GM21447 (cell line): ENCODE data around the gene PMEPA1.

Experiments
- ATAC-seq: cut with Tn5 transposase; IDR thresholded peaks from one replicate; pipeline ENCODE4 v1.9.1; 2021; ENCODE audit not compliant: unreplicated experiment

PMEPA1 gene

DNA sequence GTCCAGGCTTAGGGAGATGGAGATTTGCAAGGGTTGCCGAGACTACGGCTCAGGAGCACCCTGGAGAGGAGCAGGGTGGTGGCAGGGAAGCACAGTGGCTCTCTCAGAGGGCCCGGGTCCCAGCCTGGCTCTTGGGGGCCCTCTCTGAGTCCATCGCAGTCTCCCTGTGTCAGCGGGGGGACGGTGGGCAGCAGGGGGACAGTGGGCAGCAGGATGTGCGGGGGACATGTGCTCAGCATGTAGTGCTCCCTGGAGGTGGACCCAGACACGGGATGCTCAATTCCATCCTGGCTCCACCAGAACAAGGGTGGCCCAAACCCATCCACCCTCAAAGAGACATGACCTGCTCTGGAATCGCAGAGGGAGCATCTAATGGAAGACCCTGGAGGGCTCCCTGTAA lies 46.6 kb downstream of the PMEPA1 start:
- no peak for ATAC-seq

DNA sequence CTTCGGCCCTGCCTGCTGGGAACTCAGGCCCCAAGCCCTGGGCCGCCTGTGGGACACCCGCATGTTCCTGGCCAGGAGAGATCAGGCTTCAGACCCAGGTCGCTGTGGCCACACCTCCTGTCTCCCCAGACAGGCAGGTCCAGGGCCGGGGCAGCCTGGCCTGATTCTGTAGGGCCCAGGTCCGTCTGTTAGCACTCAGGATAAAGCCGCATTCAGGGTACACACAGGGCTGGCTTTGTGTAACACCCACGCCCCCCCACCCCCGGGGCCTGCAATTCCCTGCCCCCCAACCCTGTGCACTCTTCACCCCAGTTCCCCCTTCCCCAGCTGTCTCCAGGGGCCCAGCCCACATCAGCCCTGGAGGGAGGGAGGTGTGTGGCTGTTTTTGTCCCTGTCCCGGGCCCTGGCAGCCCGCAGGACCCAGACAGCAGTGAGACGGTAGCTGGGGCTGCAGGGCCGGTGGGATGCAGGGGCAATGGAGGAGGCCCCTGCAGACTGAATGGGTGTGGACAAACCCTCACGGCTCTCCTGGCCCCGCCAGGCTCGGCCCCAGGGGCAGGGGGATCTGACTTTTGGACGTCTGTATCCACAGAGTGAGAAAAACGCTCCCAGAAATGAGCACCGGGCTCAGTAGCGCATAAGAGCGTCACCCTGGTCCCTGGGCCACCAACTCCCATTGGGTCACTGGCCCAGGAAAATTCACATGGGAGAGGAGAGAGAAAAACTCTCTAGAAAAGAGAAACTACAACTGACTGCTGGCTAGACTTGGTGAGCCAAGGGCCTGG lies 47.2 kb downstream of the PMEPA1 start:
- no peak for ATAC-seq

DNA sequence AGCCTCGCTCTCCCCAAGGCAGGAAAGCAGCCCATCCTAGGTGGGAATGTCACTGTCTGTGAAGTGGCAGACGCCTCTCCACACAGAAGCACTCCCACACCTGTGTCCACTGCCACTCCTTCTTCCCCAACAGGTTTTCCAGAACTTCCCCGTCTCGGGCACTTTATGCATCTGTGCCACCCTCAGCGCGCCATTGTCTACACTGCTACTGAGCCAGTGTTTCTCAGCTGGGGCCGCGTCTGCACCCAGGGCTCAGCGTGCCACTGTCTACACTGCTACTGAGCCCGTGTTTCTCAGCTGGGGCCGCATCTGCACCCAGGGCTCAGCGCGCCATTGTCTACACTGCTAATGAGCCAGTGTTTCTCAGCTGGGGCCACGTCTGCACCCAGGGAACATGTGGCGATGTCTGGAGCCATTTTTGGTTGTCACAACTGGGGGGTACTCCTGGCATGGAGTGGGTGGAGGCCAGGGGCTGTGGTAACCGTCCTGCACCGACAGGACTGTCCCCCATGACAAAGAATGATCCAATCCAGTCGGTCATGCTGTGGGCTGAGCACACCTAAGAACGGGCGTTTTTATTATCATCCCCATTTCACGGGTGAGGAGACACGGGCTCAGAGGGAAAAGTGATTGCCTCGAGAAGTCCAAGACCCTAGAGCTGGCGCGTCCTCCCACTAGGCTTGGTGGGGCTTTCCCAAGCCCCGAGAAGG lies 47.9 kb downstream of the PMEPA1 start:
- ATAC-seq = no peak

DNA sequence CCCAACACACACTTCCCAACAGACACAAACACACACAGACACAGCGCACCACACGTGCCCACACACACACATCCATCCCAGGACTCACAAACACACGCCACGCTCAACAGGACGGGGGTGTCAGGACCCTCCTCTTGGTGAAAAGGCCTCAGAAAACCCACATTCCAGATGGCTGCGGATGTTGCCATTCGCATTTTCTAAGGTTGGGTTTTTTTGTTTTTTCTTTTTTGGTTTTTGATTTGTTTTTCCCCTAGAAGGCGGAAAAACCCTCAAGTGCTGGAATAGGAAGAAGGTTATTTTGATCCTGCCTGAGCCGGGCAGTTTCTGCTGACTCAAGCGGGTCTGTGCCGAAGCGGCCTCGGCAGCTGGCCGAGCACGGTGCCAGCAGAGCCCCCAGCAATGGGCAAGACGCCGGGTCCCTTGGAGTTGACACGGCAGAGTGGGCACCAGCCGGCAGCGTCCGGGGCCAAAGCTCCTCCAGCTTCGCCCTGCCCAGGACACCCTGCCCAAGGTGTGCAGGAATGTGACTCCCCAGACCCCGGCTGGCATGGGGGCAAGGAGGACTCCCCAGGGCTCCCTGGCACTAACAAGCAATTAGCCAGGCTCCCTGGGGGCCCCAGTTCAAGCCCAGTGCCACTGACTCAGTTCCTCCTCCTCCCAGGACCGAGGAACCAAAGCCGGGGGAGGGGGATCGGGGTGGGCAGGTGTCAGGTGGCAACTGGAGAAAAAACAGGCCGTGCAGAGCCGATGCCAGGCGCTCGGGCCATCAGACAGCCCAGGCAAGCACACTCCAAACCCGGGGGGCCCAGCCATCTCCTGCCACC lies 48.7 kb downstream of the PMEPA1 start:
- no peak for ATAC-seq

DNA sequence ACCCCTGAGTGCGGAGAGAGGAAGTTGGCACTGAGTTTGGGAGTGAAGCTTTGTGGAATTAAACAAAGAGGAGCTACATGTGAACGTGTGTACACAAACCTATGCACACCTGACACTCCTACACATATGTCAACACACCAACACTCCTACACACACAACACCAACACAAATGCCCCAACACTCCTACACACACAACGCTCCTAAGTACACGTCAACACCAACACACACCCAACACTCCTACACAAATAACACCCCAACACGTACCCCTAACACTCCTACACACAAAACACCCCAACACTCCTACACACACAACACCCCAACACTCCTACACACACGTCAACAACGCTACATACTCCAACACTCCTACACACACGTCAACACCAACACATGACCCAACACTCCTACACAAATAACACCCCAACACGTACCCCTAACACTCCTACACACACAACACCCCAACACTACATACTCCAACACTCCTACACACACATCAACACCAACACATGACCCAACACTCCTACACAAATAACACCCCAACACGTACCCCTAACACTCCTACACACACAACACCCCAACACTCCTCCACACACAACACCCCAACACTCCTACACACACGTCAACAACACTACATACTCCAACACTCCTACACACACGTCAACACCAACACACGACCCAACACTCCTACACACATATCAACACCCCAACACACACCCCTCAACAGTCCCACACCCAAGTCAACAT lies 49.5 kb downstream of the PMEPA1 start:
- no peak for ATAC-seq

DNA sequence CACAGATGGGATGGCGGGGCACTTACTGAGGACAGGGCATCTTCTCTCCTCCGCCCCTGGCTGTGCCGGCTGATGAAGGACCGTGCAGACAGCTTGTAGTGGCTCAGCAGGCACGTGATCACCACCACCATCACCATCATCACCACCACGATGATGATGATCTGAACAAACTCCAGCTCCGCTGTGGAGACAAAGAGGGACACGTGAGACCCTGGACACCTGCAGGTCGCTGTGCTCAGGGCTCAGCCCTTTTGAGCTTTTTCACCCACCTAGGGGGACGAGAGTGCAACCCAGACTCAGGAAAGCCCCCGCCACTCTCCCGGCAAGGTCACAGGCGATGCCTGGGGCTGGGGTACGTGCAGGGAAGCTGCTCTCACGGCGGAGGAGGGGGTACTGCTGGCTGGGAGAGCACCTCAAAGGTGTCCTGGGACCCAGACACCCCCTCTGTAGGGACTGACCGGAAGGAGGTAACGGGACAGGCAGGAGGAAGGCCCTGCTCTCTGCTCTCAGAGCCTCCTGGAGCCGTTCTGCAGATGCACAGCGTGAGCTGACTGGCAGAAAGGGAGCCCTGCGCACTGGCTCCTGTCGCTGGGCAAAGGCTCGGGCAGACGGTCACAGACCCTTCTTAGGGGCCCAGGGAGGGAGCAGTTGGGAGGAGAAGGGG lies 50.2 kb downstream of the PMEPA1 start:
- ATAC-seq = no peak

DNA sequence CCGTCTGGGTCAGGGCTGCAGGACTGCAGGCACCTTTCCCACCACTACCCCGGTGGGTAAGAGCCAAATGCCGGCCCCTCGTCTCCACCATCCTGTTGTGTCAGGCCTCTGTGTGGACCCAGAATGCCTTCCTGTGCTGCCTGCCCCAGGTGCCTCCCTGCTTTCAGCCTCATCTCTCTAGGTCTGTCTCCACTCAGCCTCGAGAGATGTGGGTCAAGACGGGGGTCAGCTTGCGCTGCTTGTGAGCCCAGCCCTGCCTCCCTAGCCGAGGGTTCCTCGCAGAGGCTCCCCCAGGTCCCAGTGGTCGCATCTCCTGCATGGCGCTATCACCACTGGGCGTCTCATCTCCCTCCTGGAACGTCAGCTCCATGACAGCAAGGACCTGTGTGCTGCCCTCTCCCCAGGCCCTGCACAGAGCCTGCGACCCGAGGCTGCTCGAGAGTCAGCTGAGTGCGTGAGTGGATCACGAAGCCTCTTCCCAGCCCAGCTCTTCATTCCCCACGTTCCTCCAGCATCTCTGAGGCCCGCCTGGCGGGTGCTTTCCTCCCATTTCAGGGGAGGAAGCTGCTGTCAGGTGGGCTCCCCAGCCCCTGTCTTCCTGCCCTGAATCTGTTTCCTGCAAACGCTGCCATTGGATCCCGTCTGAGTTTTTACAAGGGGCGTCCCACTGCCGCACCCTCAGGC lies 50.8 kb downstream of the PMEPA1 start:
- no peak for ATAC-seq

DNA sequence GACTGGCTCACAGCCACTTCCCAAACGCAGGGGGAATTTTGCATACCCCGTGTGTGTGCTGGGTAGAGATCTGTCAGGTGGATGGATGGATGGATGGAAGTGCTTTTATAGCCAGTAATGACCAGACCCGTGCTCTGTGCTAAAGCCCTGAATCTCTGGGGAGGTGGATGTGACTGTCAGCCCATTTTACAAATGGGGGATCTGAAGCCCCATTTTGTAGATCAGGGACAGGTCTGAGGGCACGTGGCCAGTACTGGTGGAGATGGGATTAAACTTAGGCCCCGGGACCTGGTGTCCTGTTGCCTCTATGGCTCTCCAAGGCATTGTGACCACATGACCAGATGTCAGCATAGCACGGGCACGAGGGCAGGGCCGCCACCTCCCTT lies 51.4 kb downstream of the PMEPA1 start:
- no peak for ATAC-seq

DNA sequence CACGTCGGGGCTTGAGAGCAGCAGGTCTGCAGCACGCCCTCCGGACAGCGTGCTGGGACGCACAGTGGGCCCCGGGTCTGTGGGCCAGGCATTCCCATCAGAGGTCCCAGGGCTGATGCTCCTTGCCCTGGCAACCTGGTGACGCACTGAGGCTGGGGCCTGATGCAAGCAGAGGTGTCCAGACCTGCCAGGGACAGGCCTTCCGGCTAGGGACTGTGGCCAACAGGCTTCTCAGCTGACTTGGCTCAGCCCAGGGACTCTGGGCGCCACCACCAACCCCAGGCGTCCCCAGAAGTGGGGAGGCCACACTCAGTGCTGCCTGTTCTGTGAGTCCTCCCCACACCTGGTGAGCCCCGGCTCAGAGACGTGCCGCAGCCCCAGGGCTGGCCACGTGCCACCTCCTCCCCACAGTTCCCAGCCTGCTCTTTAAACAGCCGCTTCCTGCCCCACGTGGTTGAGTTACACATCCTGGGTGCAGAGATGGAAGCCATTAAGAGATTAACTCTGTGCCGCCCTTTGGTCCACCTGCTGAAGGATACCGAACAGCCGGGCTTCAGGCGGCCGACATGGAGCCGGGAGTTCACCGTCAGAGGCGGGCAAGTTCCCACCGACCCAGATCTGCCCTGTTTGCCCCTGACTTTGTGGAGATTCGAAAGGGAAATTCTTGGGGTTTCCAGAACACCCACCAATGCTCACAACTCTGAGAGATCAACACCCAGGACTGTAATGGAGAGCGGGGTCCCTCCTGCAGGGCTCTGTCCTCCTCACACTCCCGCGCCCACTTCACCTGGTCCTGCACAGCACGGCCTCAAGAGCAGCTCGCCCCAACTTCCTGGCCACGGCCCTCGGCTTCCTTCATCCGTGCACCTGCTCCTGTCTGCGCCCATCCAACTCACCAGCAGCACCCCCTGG lies 52.0 kb downstream of the PMEPA1 start:
- ATAC-seq = no peak

DNA sequence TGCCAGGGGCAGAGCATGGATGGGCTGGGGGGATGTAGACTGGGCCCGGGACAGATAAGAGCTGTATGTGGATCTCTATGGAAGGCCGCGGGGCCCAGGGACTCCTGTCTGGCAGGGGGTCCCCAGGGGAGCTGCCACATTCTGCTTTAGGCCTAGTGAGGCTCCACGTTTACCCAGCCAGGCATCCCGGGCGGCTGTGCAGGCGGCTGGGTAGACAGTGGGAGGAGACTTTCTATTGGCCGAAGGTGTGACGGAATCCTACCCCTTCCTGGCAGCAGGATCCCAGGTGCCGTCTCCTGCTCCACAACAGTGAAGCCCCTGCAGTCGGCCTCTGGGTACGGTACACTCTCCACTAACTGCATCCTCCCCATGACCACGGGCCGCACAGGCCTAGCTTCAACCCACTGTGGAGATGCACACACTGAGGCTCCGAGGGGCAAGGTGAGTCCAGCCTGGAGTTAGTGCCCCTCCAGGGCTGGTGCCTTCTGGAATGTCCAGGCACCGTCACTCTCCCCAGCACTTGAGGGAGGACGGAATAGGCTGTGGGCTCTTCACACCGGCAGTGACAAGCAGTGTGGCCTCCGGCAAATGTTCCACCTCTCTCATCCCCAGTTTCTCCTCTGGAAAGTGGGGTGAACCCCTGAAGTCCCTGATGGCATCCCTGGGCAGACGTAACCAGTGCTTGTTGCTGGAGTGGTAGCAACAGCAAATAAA lies 52.8 kb downstream of the PMEPA1 start:
- no peak for ATAC-seq

DNA sequence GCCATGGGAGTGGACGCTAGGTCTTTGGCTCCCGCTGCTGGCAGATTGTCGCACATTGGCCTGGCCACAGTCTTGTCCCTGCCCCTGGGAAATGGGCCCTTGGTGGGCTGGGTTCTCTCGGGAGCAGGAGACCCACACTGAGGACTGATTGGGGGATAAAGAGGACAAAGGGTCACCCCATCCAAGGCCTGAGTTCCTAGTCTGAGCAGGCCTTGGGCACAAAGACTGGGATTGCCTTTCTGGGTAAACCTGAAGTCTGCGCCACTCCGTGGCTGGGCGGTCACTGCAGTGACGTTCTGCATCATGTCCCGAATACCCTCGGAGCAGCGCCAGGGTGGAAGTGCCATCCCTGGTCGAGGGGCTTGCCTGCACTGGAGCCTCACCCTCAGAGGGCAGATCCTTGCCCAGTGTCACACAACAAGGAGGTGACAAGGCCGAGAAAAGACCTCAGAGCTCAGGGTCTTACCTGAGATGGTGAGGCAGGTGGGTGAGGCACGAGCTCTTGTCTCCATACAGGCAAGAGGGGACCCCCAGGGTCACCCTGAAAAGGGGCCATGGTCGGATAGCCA lies 53.5 kb downstream of the PMEPA1 start:
- no peak for ATAC-seq

DNA sequence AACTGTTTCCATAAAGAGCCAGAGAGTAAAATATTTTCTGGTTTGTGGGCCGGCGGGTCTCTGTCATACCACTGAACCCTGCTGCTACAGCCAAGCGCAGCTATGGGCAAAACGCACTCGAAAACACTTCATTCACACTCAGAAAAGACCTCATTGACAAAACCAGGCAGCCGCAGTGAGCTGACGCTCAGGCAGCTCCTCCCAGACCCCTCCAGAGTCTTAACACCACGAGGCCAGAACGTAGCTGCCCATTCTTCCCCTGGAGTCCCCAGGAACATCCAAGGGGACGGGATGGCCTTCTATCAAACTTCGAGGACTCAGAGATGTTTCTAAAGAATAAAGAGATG lies 54.0 kb downstream of the PMEPA1 start:
- ATAC-seq = no peak

DNA sequence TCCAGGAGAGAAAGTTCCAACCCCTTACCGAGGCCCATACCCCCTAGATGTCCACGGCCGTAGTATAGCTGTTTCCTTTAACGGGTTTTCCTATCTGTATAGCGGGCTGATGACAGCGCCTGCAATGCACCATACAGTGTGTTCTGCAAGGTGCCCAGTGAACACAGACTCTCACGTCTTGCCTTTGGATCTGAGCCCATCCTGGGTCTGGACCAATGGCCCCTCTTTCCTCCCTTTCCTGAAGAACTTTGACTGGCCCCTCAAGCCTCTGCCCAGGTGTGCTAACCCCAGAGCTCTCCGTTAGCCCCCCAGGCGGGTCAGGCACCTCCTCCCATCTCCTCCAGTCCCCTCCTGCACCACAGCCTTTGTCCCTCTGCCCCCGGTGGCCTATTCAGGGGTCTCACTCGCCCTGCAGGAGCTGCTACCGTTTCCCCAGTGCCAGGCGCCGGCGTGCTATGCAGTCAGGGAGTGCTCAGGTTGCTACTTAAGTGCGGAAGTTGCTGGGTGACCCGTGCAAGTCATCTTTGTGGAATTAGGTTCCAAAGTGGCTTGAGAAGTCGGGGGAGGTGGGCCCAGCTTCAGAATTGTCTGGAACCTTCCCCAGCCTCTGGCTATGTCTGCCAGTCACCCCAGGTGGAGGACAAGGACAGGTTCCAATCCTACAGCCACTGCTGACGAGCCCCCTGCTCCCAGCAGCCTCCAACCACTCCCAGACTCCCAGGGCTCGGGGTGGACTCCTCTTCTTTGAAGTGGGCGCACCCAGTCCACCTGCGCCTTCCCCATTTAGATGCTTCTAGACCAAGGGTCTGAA lies 54.6 kb downstream of the PMEPA1 start:
- no peak for ATAC-seq

DNA sequence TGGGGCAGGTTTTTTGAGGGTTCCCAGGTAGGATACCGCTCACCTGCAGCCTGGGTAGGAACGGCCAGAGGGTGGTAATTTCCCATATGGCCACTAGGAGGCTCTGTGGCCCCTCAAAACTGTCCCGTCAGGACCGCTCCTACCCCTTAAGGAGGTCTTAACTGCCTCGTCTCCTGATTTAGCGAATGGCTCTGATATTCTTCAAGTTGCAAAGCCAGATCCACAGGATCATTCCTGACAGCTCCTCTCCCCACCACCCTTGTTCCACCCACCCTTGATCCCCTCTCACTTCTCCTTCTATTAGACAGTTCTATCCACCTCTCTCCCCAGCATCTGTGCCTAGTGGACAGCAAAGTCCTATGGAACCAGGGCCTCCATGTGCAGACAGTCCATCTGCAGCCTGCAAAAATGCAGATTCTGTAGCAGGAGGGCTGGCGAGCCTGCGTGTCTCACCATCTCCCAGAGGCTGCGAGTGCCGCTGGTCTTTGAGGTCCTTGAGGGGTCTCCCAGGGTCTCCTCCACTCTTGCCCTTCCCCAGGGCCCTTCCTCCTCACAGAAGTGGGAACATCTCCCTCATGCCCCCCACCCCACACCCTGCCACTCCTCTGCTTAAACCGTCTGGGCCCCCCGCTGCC lies 55.3 kb downstream of the PMEPA1 start:
- no peak for ATAC-seq

DNA sequence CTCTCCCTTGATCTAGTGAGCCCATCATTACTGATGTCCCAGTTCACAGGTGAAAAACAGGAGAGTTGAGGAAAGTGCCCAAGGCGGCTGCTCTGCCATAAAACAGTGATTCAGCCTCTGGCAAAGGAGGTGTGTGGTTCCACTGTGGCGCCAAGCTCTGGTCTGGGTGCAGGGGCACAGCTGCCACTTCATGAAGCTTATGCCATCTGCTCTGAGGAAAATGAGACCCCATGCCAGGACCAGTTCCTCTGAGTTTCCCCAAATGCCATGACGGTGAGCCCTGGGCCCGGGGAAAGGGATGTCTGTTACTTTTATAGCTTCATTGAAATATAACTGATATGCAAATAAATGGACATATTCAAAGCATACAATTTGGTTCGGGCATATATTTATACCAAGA lies 55.9 kb downstream of the PMEPA1 start:
- no peak for ATAC-seq

DNA sequence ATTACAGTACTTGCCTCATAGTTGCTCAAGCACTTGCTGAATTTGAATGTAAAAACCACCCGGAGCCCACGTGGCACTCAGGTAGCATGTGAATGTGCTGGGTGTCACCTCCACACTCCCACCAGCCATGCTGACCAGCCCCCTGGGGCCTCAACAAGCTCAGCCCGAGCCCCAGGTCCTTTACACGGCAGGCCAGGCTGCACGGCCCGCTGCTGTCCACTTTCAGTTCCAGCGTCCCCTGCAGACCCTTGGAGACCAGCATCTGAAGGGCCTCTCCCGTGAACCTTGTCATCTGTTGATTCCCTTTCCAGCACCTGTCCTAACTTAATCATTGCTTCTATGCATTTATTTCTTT lies 56.3 kb downstream of the PMEPA1 start:
- no peak for ATAC-seq
